ENCODE results near the gene SPTBN1.

DNA sequence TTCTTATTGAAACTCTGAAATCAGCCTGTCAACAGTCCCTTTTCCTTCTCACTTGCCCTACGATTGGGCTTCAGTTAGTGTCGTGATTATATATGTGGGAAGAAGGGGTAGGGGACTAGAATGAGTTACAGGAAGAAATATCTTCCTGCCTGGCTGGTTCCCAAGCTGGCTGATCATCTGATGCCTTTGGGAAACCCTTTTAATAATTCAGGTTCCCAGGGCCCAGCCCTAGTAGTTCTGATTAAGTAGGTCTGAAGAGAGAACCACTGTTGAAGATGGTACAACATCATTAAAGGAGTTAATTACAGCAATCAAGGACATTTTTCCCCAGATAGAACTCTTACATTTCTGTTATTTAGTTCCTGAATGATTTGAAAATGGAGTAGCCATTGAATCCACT, 157.3 kb downstream of the SPTBN1 start:
- TF ChIP-seq, protein P1, sequence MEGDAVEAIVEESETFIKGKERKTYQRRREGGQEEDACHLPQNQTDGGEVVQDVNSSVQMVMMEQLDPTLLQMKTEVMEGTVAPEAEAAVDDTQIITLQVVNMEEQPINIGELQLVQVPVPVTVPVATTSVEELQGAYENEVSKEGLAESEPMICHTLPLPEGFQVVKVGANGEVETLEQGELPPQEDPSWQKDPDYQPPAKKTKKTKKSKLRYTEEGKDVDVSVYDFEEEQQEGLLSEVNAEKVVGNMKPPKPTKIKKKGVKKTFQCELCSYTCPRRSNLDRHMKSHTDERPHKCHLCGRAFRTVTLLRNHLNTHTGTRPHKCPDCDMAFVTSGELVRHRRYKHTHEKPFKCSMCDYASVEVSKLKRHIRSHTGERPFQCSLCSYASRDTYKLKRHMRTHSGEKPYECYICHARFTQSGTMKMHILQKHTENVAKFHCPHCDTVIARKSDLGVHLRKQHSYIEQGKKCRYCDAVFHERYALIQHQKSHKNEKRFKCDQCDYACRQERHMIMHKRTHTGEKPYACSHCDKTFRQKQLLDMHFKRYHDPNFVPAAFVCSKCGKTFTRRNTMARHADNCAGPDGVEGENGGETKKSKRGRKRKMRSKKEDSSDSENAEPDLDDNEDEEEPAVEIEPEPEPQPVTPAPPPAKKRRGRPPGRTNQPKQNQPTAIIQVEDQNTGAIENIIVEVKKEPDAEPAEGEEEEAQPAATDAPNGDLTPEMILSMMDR (IDR thresholded peaks at IDR 0.05) = no peak
- TF ChIP-seq POLR2AphosphoS5 (IDR thresholded peaks at IDR 0.05) = no peak

All from gastroesophageal sphincter (tissue), 3 donors.